Caki2 (cell line): Measurements from ENCODE around the gene MYO16. TPM values are rescaled to one million over a fixed set of nuclear protein-coding genes. Genes with fewer than 3 reads are reported as not detected.

Experiments
- DNase-seq: peaks from one replicate; pipeline ENCODE4 v3.0.0-alpha.2; 2015; ENCODE audit warnings: low read depth
- in situ Hi-C: cut with HindIII; loops from 2 replicates; pipeline ENCODE4 v1.10.0; 2016; ENCODE audit warnings: low sequenced_read_pairs, low pct_unique_long_range_greater_than_20kb, mixed read lengths
- total RNA-seq: library from RNA; depleted of rRNA; stranded (reverse); fragments of >200 nt; shearing (Covaris generic); gene quantifications from 2 replicates; pipeline ENCODE4 v1.2.3, GENCODE V29; 2014; ENCODE audit warnings: low replicate concordance

The MYO16 gene
- total RNA-seq, 1 experiment from 2014 or later, result 0.14 TPM

GRCh38 chr13:108830916-108831315, 201.5 kb downstream of the MYO16 start:
- DNase-seq, result no peak

DNA sequence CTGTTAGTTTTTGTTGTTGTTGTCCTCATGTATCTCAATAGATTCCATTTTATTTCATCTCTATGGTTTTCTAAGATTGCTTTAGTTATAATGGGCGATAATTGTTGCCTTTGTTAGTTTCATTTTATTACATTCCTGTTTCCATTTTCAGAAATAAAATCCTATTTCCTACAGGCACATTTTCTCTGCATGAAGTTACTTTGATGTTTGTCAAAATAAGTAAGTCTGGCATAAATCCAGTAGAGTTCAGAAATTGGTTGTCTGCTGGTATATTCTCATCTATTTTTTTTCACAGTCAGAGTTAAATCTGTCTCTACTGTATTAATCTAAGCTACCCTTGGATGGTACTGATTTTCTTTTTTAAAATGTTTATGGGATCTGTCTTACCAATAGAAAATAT, 204.1 kb downstream of the MYO16 start:
- in situ Hi-C loops, result no loop called here
- no peak for DNase-seq

More at GRCh38 chr13:108830916-108831315, 201.5 kb downstream of the MYO16 start:
- in situ Hi-C loops, result no loop called here

DNA sequence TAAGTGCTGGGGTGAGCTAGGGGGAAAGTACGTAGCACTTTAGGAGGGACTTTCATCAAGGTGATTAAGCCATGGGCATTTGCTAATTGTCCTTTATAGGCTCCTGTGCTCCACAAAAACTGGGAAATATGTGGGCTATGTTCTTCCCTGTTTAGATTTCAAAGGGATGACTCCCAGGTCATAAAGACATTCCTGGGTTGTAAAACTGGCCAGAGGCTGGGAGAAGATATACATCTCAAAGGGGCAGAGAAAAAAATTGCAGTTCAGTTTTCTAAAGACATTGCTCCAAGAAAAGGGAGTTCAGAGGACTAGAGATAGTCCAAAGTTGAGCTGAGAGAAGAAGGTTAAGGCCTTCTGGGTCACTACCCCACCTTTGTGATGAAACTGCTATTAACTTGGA, 204.8 kb downstream of the MYO16 start:
- in situ Hi-C loops, result no loop called here
- no peak for DNase-seq

- no peak for DNase-seq
- in situ Hi-C loops, result no loop called here
Observed at GRCh38 chr13:108835083-108835482, 205.7 kb downstream of the MYO16 start.

GRCh38 chr13:108850691-108851090, 221.3 kb downstream of the MYO16 start:
- in situ Hi-C loops, result no loop called here
- no peak for DNase-seq

DNA sequence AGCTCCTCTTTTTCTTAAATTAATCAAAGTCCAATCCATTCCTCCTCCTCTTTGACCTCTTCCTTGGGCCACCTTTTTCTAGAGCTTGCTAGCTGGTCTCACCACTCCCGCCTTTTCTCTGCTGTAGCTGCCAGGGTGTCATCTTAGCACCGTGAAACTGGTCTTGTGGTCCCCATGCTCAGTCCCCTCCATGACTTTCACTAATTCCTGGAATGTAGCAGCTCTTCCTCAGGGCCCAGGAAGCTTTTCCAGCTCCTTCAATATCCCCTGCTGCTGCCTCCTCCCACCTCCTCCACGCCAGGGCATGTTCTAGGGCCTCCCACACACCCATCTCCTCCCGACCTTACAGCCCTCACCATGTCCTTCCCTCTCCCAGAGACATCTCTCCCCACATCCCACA, 222.2 kb downstream of the MYO16 start:
- in situ Hi-C loops, result no loop called here
- DNase-seq, result no peak

- no peak for DNase-seq
- in situ Hi-C loops, result no loop called here
Observed at GRCh38 chr13:108853031-108853430, 223.6 kb downstream of the MYO16 start.

- in situ Hi-C loops, result no loop called here
- no peak for DNase-seq
Observed at GRCh38 chr13:108855737-108856387, 226.5 kb downstream of the MYO16 start.

GRCh38 chr13:108858676-108859075, 229.3 kb downstream of the MYO16 start:
- no peak for DNase-seq
- in situ Hi-C loops, result no loop called here

GRCh38 chr13:108859197-108860012, 230.0 kb downstream of the MYO16 start:
- in situ Hi-C loops, result no loop called here
- peak; percentile 51 for DNase-seq

GRCh38 chr13:108860418-108860817, 231.0 kb downstream of the MYO16 start:
- in situ Hi-C loops, result no loop called here
- DNase-seq, result no peak

DNA sequence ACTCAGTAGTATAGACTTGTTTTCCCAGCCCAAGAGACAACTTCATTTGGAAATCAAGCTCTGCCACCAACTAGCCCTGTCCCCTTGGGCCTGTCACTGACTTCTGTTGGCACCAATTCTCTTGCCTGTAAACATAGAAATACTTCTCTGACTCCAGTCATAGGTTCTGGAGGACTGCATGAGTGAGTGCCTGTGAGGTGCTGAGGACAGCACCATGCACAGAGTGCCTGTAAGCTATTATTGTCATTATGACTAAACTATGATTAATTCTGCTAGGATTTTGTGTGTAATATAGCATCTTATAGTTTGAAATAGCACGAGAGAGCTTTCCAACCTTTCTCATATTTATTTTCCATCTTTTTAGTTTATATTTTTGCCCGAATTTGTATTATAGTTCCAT, 247.9 kb downstream of the MYO16 start:
- DNase-seq, result no peak
- in situ Hi-C loops, result no loop called here

DNA sequence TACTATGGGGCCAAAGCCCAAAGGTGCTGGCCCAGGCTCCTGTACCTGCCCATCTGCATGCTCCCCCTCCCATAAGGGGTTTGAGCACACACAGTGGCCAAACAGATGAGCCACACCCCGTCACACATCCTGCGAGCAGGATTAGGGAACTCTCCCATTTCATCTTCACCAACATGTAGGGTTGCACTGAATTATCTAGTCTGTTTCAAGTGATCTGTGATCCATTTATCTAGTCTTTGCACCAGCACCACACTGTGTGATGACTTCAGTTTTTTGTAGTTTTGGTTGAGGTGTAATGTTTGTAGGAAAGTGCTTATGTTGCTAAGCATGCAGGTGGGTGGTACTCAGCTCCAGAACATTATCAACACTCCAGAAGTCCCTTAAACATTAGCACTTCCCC, 249.3 kb downstream of the MYO16 start:
- no peak for DNase-seq
- in situ Hi-C loops, result no loop called here

DNA sequence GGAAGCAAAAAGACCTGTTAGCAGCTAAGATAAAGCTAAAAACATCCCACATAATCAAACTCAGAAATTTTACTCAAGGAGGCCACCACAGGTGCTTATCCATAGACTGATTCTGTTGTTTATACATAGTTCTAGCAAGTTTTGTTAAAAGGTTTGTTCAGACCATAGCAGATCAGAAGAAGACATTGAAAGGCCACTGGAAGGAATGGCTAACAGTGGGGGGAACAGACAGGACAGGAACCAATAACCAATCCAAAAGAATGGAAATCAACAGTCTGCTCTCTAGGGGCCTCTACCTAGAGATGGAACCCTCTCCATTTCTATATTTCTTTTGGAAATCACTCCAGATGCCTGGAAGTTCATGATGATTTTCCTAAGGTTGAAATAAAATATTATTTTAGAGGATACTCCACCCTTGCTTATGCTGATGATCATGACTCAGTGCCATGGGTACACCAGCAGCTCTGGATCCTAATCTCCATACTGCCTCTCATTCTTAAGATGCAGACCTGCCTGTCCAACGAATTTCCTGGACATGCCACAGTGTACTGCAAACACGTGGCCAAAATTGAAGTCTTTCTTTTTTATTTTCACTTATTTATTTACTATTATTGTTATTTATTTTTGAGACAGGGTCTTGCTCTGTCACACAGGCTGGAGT, 260.0 kb downstream of the MYO16 start:
- DNase-seq, result no peak
- in situ Hi-C loops, result no loop called here

GRCh38 chr13:108895220-108895704, 265.9 kb downstream of the MYO16 start:
- in situ Hi-C loops, result no loop called here

DNA sequence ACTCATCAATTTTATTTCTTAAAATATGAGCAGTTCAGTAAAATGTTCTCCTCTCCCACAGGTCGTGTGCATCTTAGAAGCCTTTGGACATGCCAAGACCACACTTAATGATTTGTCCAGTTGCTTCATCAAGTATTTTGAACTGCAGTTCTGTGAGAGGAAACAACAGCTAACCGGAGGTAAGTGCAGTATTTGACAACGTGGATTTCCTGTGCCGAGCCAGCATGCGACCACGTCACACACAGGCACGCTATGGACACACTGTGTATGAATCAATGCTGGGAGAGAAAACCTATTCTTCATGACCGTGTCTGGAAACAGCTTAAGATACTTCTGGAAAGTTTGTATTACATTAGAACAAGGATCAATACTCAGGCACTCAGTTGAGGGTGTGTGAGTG, 268.5 kb downstream of the MYO16 start:
- no peak for DNase-seq
- in situ Hi-C loops, result no loop called here

More at GRCh38 chr13:108895220-108895704, 265.9 kb downstream of the MYO16 start:
- peak; percentile 31 for DNase-seq

- in situ Hi-C loops, result no loop called here
- DNase-seq, result no peak
Observed at GRCh38 chr13:108902405-108903155, 273.2 kb downstream of the MYO16 start.

- in situ Hi-C loops, result no loop called here
Observed at GRCh38 chr13:108903613-108904012, 274.2 kb downstream of the MYO16 start.

More at GRCh38 chr13:108903613-108904012, 274.2 kb downstream of the MYO16 start:
- DNase-seq, result no peak
